OCI-LY7 (cell line): ENCODE results near the gene CD274. TPM values are rescaled to one million over a fixed set of nuclear protein-coding genes. Genes with fewer than 3 reads are reported as not detected.

ENCODE experiments used
- BruUV-seq: library from RNA; stranded (reverse); fragments of 400-500 nt; replicated peaks from 2 replicates; lab custom pipeline; 2021; lab: Mats Ljungman, UMichigan
- CTCF ChIA-PET: fragments of 300-600 bp; sonication (Branson Sonifier 250); formaldehyde crosslinking; loops from one replicate; lab custom pipeline; 2022; ENCODE audit warnings: antibody characterized with exemption; ENCODE audit not compliant: unreplicated experiment; lab: Charles Lee
- POLR2A ChIA-PET: fragments of 300-600 bp; sonication (Branson Sonifier 250); formaldehyde crosslinking; loops from one replicate; lab custom pipeline; 2022; ENCODE audit warnings: antibody characterized with exemption; lab: Charles Lee
- DNase-seq: peaks from one replicate; pipeline ENCODE4 v3.0.0-alpha.2; 2015; ENCODE audit warnings: low spot score
- H2AFZ ChIP-seq: fragments of 200-600 bp; sonication (generic), shearing (Covaris generic); 2 replicates; pipeline ENCODE4 v1.6.1; 2014; ENCODE audit warnings: mild to moderate bottlenecking, antibody characterized with exemption, low read length, moderate library complexity
- H3K27ac ChIP-seq: fragments of 200-600 bp; sonication (generic); 2 replicates; pipeline ENCODE4 v1.5.1; 2014; ENCODE audit warnings: mixed run types, low read depth, mild to moderate bottlenecking, moderate library complexity, low read length, inconsistent platforms; ENCODE audit not compliant: poor library complexity, severe bottlenecking
- H3K36me3 ChIP-seq: fragments of 200-600 bp; sonication (generic); 2 replicates; pipeline ENCODE4 v1.6.1; 2014; ENCODE audit warnings: mild to moderate bottlenecking, antibody characterized with exemption, low read length, moderate library complexity, mixed read lengths; ENCODE audit not compliant: insufficient read depth
- H3K4me1 ChIP-seq: fragments of 200-600 bp; sonication (generic); 2 replicates; pipeline ENCODE4 v1.5.1; 2014; ENCODE audit warnings: mild to moderate bottlenecking, low read length; ENCODE audit not compliant: insufficient read depth, poor library complexity, severe bottlenecking
- H3K4me2 ChIP-seq: fragments of 200-600 bp; sonication (generic); 2 replicates; pipeline ENCODE4 v1.6.1; 2014; ENCODE audit warnings: mild to moderate bottlenecking, low read length
- H3K4me3 ChIP-seq: fragments of 200-600 bp; sonication (generic); 2 replicates; pipeline ENCODE4 v1.5.1; 2014; ENCODE audit warnings: mild to moderate bottlenecking, low read depth, low read length; ENCODE audit not compliant: poor library complexity, severe bottlenecking
- H3K79me2 ChIP-seq: fragments of 200-600 bp; sonication (generic); 2 replicates; pipeline ENCODE4 v1.6.1; 2016; ENCODE audit warnings: low read depth, mild to moderate bottlenecking, low read length, moderate library complexity, mixed read lengths; ENCODE audit not compliant: insufficient read depth
- H3K9me2 ChIP-seq: fragments of 200-600 bp; sonication (generic); 2 replicates; pipeline ENCODE4 v1.6.1; 2016; ENCODE audit warnings: mild to moderate bottlenecking, low read length, mixed read lengths; ENCODE audit not compliant: insufficient read depth
- H3K9me3 ChIP-seq: fragments of 200-600 bp; sonication (generic); 2 replicates; pipeline ENCODE4 v1.6.1; 2014; ENCODE audit warnings: mild to moderate bottlenecking, mixed run types, low read length, mixed read lengths
- H4K20me1 ChIP-seq: fragments of 200-600 bp; sonication (generic); 2 replicates; pipeline ENCODE4 v1.6.1; 2014; ENCODE audit warnings: mild to moderate bottlenecking, antibody characterized with exemption, low read length, moderate library complexity, mixed read lengths; ENCODE audit not compliant: insufficient read depth
- CTCF ChIP-seq: fragments of 200-600 bp; sonication (generic); conservative IDR thresholded peaks from 2 replicates; pipeline ENCODE4 v1.5.1; 2014; ENCODE audit warnings: mild to moderate bottlenecking, antibody characterized with exemption, low read length, moderate library complexity, mixed read lengths
- EZH2phosphoT487 ChIP-seq: fragments of 200-600 bp; sonication (generic); IDR thresholded peaks from 2 replicates; pipeline ENCODE4 v1.6.1; 2018; ENCODE audit warnings: low read depth, borderline replicate concordance, mild to moderate bottlenecking, mixed run types, antibody characterized with exemption, low read length, moderate library complexity, mixed read lengths
- intact Hi-C: fragments of 100-400 bp; cut with micrococcal nuclease; formaldehyde crosslinking; loops from one replicate; pipeline ENCODE4 v1.10.0; 2022; ENCODE audit not compliant: unreplicated experiment
- total RNA-seq, 2 experiments: library from RNA; depleted of rRNA in 1 of 2; stranded (reverse); fragments of >200 nt in 1 of 2; shearing (Covaris generic) in 1 of 2; gene quantifications; 2 replicates each; pipeline ENCODE4 v1.2.3, GENCODE V29; 2014 to 2022

CD274 gene
- total RNA-seq, 2 experiments from 2014 or later = 0.15 to 0.57 TPM

GRCh38 chr9:5488221-5489008 lies 38.1 kb downstream of the CD274 start:
- no peaks in the 10 kb centered on the region for H3K36me3 ChIP-seq
- intact Hi-C loops = loop anchor here (5.0 kb wide), 1 partner anchor 51 kb away; the partner anchor contains the start of gene PLGRKT
- H3K27ac ChIP-seq = no peak overlapping the region
- ChIA-PET POLR2A (interaction anchor here (2.0 kb wide), 1 partner anchor 9 kb away, joined by 5 read pairs; no protein-coding TSS in a partner anchor), CTCF (no interaction called here)
- no peak overlapping the region for H2AFZ ChIP-seq
- no peak overlapping the region for H3K4me2 ChIP-seq
- no peaks in the 10 kb centered on the region for H3K9me3 ChIP-seq
- no peak for TF ChIP-seq EZH2phosphoT487
- no peak for TF ChIP-seq CTCF
- BruUV-seq = no TSS peak
- no peak for DNase-seq
- no peaks in the 10 kb centered on the region for H4K20me1 ChIP-seq
- no peak overlapping the region for H3K4me3 ChIP-seq
- H3K79me2 ChIP-seq = no peaks in the 10 kb centered on the region
- H3K4me1 ChIP-seq = no peaks in the 10 kb centered on the region
- H3K9me2 ChIP-seq = no peaks in the 10 kb centered on the region

GRCh38 chr9:5489630-5490490 lies 39.5 kb downstream of the CD274 start:
- Histone ChIP-seq H4K20me1 (no peaks in the 10 kb centered on the region), H3K4me1 (no peaks in the 10 kb centered on the region), H3K36me3 (no peaks in the 10 kb centered on the region), H3K9me2 (no peaks in the 10 kb centered on the region), H3K4me3 (no peak overlapping the region), H3K4me2 (no peak overlapping the region), H3K9me3 (no peaks in the 10 kb centered on the region), H3K27ac (no peak overlapping the region), H2AFZ (no peak overlapping the region), H3K79me2 (no peaks in the 10 kb centered on the region)
- no peak for DNase-seq
- CTCF ChIA-PET = no interaction called here
- no peak for TF ChIP-seq EZH2phosphoT487
- no peak for TF ChIP-seq CTCF
- intact Hi-C loops = loop anchor here (5.0 kb wide), 1 partner anchor 53 kb away; the partner anchor contains the start of gene PLGRKT
- no TSS peak for BruUV-seq
- POLR2A ChIA-PET = interaction anchor here (0.8 to 2.0 kb wide), 2 partner anchors 10 kb away, joined by 3 to 5 read pairs; no protein-coding TSS in a partner anchor
